Measurements from ENCODE around the gene PIGS. TPM values are rescaled to one million over a fixed set of nuclear protein-coding genes. Genes with fewer than 3 reads are reported as not detected.

PIGS gene
- total RNA-seq, 1 donor, result 49.9 TPM

DNA sequence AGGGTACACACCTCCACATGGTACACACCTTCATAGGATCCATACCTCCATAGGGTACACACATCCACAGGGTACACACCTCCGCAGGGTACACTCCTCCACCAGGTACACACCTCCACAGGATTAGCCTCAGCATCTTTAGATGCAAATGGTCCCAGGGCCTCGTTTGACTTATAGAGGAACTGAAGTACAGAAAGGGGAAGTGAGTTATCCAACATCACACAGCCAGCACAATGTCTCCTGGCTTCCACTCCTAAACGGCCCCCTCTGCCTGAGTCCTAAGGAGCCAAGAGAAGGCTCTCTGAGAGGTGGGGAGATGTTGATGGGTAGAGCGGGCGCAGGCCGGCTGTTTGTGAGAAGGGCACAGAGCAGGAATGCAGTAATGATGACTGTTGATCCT lies 53.2 kb downstream of the PIGS start:
- no peak overlapping the region for H3K27ac ChIP-seq (ENCODE audit: low read depth, low read length)
- TF ChIP-seq, protein P1, sequence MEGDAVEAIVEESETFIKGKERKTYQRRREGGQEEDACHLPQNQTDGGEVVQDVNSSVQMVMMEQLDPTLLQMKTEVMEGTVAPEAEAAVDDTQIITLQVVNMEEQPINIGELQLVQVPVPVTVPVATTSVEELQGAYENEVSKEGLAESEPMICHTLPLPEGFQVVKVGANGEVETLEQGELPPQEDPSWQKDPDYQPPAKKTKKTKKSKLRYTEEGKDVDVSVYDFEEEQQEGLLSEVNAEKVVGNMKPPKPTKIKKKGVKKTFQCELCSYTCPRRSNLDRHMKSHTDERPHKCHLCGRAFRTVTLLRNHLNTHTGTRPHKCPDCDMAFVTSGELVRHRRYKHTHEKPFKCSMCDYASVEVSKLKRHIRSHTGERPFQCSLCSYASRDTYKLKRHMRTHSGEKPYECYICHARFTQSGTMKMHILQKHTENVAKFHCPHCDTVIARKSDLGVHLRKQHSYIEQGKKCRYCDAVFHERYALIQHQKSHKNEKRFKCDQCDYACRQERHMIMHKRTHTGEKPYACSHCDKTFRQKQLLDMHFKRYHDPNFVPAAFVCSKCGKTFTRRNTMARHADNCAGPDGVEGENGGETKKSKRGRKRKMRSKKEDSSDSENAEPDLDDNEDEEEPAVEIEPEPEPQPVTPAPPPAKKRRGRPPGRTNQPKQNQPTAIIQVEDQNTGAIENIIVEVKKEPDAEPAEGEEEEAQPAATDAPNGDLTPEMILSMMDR (IDR thresholded peaks at IDR 0.05; ENCODE audit: extremely low read depth, low read depth, low read length), result no peak
- peak; percentile 10 for DNase-seq (ENCODE audit: insufficient read length, low spot score, missing footprints)
- H3K9me3 ChIP-seq (ENCODE audit: low read depth, low read length), result no peaks in the 10 kb centered on the region
- no peak overlapping the region for H3K4me2 ChIP-seq (ENCODE audit: insufficient read depth, low read length)
- H3K4me1 ChIP-seq (ENCODE audit: insufficient read depth, low read length), result no peaks in the 10 kb centered on the region
- H4K20me1 ChIP-seq (ENCODE audit: insufficient read depth, low read length), result no peaks in the 10 kb centered on the region
- no peak overlapping the region for H3K4me3 ChIP-seq (ENCODE audit: insufficient read depth, low read length)
- peaks cover 16% of the 10 kb centered on the region for H3K27me3 ChIP-seq (ENCODE audit: insufficient read depth, low read length)
- no peaks in the 10 kb centered on the region for H3K36me3 ChIP-seq (ENCODE audit: insufficient read depth, low read length)
- no peaks in the 10 kb centered on the region for H3K79me2 ChIP-seq (ENCODE audit: insufficient read depth, low read length)
- no peak overlapping the region for H2AFZ ChIP-seq (ENCODE audit: low read length)

- H2AFZ ChIP-seq (ENCODE audit: low read length), result no peak overlapping the region
- no peaks in the 10 kb centered on the region for H3K36me3 ChIP-seq (ENCODE audit: insufficient read depth, low read length)
- no peak overlapping the region for H3K27ac ChIP-seq (ENCODE audit: low read depth, low read length)
- no peaks in the 10 kb centered on the region for H3K4me1 ChIP-seq (ENCODE audit: insufficient read depth, low read length)
- DNase-seq (ENCODE audit: insufficient read length, low spot score, missing footprints), result no peak
- no peaks in the 10 kb centered on the region for H3K9me3 ChIP-seq (ENCODE audit: low read depth, low read length)
- no peak overlapping the region for H3K4me2 ChIP-seq (ENCODE audit: insufficient read depth, low read length)
- TF ChIP-seq, protein P1 (IDR thresholded peaks at IDR 0.05; ENCODE audit: extremely low read depth, low read depth, low read length), result no peak
- peaks cover 20% of the 10 kb centered on the region for H3K27me3 ChIP-seq (ENCODE audit: insufficient read depth, low read length)
- no peak overlapping the region for H3K4me3 ChIP-seq (ENCODE audit: insufficient read depth, low read length)
- no peaks in the 10 kb centered on the region for H4K20me1 ChIP-seq (ENCODE audit: insufficient read depth, low read length)
- H3K79me2 ChIP-seq (ENCODE audit: insufficient read depth, low read length), result no peaks in the 10 kb centered on the region
Measured at GRCh38 chr17:28515518-28515917, 55.8 kb downstream of the PIGS start.

DNA sequence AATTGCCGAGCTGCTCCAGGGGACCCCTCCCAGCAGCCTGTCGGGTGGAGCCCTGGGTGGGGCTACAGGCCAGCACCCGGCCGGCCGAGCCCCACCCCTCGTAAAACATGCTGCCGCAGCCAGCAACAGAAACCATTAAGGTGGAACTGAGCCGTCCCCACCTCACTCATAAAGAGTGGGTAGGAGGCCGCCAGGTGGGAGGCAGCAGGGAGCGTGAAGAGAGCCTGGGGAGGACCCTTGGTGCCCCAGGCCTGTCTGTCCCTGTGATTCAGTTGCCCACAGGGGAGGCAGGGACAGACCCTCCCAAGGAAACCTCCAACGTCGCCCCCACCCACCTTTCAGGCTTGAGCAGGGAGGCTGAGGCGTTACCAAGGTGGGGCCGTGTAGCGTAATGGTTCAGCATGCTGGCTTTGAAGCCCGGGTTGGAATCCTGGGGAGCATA lies 56.7 kb downstream of the PIGS start:
- TF ChIP-seq, protein P1 (IDR thresholded peaks at IDR 0.05; ENCODE audit: extremely low read depth, low read depth, low read length), result no peak
- Histone ChIP-seq H3K4me3 (ENCODE audit: insufficient read depth, low read length) (no peak overlapping the region), H4K20me1 (ENCODE audit: insufficient read depth, low read length) (no peaks in the 10 kb centered on the region), H3K79me2 (ENCODE audit: insufficient read depth, low read length) (no peaks in the 10 kb centered on the region), H3K36me3 (ENCODE audit: insufficient read depth, low read length) (no peaks in the 10 kb centered on the region), H3K9me3 (ENCODE audit: low read depth, low read length) (no peaks in the 10 kb centered on the region), H3K27ac (ENCODE audit: low read depth, low read length) (no peak overlapping the region), H2AFZ (ENCODE audit: low read length) (no peak overlapping the region), H3K4me2 (ENCODE audit: insufficient read depth, low read length) (no peak overlapping the region), H3K4me1 (ENCODE audit: insufficient read depth, low read length) (no peaks in the 10 kb centered on the region), H3K27me3 (ENCODE audit: insufficient read depth, low read length) (peaks cover 24% of the 10 kb centered on the region)
- DNase-seq (ENCODE audit: insufficient read length, low spot score, missing footprints), result no peak

GRCh38 chr17:28513476-28513875 lies 57.8 kb downstream of the PIGS start:
- H3K4me3 ChIP-seq (ENCODE audit: insufficient read depth, low read length), result no peak overlapping the region
- no peaks in the 10 kb centered on the region for H3K4me1 ChIP-seq (ENCODE audit: insufficient read depth, low read length)
- no peak overlapping the region for H2AFZ ChIP-seq (ENCODE audit: low read length)
- H4K20me1 ChIP-seq (ENCODE audit: insufficient read depth, low read length), result no peaks in the 10 kb centered on the region
- TF ChIP-seq, protein P1 (IDR thresholded peaks at IDR 0.05; ENCODE audit: extremely low read depth, low read depth, low read length), result no peak
- no peaks in the 10 kb centered on the region for H3K9me3 ChIP-seq (ENCODE audit: low read depth, low read length)
- H3K27ac ChIP-seq (ENCODE audit: low read depth, low read length), result no peak overlapping the region
- DNase-seq (ENCODE audit: insufficient read length, low spot score, missing footprints), result no peak
- peaks cover 34% of the 10 kb centered on the region for H3K27me3 ChIP-seq (ENCODE audit: insufficient read depth, low read length)
- no peak overlapping the region for H3K4me2 ChIP-seq (ENCODE audit: insufficient read depth, low read length)
- no peaks in the 10 kb centered on the region for H3K79me2 ChIP-seq (ENCODE audit: insufficient read depth, low read length)
- no peaks in the 10 kb centered on the region for H3K36me3 ChIP-seq (ENCODE audit: insufficient read depth, low read length)

All from osteoblast (primary cell).